ENCODE data around the gene BMX.

Gene BMX

GRCh38 chrX:15570145-15570544, 69.5 kb downstream of the BMX start:
- no peak for DNase-seq (ENCODE audit: low read depth in 2 of 2)

GRCh38 chrX:15574017-15574416, 73.4 kb downstream of the BMX start:
- no peak for DNase-seq (ENCODE audit: low read depth in 2 of 2)

GRCh38 chrX:15576019-15576418, 75.4 kb downstream of the BMX start:
- no peak for DNase-seq (ENCODE audit: low read depth in 2 of 2)

- DNase-seq (ENCODE audit: low read depth in 2 of 2): no peak
Observed at GRCh38 chrX:15579778-15580747, 79.5 kb downstream of the BMX start.

- DNase-seq (ENCODE audit: low read depth in 2 of 2): no peak
Observed at GRCh38 chrX:15594371-15594770, 93.8 kb downstream of the BMX start.

GRCh38 chrX:15598026-15598425, 97.4 kb downstream of the BMX start:
- DNase-seq (ENCODE audit: low read depth in 2 of 2): no peak

GRCh38 chrX:15599461-15599860, 98.9 kb downstream of the BMX start:
- DNase-seq (ENCODE audit: low read depth in 2 of 2): no peak

- DNase-seq (ENCODE audit: low read depth in 2 of 2): no peak
Observed at GRCh38 chrX:15600049-15600448, 99.4 kb downstream of the BMX start.

- no peak for DNase-seq (ENCODE audit: low read depth in 2 of 2)
Observed at GRCh38 chrX:15600745-15601144, 100.1 kb downstream of the BMX start, which contains the start of gene ACE2. Gene ACE2 (minus strand): TSS chrX:15600960. CDS start chrX:15600911, 49 bp downstream.

- DNase-seq (ENCODE audit: low read depth in 2 of 2): no peak
Observed at GRCh38 chrX:15601932-15602331, 101.3 kb downstream of the BMX start.

- no peak for DNase-seq (ENCODE audit: low read depth in 2 of 2)
Observed at GRCh38 chrX:15602761-15603160, 102.2 kb downstream of the BMX start.

GRCh38 chrX:15605226-15605625, 104.6 kb downstream of the BMX start:
- DNase-seq (ENCODE audit: low read depth in 2 of 2): no peak

Measured in fibroblast of skin of left biceps (primary cell).